ENCODE results near the gene ERC2.

Gene ERC2

DNA sequence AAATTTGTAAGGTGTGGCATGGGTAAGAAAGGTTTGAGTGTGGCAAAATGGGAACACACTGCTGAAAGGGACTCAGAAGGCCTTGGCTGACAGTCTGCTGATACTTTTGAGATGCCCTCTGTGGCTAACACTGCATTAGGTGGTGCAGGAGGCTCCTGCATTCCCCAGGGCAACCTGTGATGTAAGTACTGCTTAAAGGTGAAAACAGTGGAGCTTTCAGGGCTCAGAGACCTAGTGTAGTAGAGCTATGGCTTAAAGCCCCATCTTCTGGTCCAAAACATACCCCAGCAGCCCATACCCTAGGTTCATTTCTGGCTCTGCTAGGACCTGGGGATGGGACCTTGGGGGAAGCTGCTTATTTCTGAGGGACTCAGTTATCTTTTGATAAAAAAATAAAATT lies 374.1 kb downstream of the ERC2 start:
- H3K27me3 ChIP-seq (ENCODE audit: insufficient read depth, low read depth, severe bottlenecking), result peaks cover 7% of the 10 kb centered on the region
- no peak for TF ChIP-seq CTCF (IDR thresholded peaks at IDR 0.05; ENCODE audit: low read depth, low read length)
- no peaks in the 10 kb centered on the region for H3K36me3 ChIP-seq
- no peak overlapping the region for H3K27ac ChIP-seq
- H3K9me3 ChIP-seq (ENCODE audit: severe bottlenecking), result no peaks in the 10 kb centered on the region
- H3K4me3 ChIP-seq (ENCODE audit: low read depth, low read length), result no peak overlapping the region
- no peak for DNase-seq

GRCh38 chr3:56089739-56090138 lies 378.5 kb downstream of the ERC2 start:
- no peaks in the 10 kb centered on the region for H3K9me3 ChIP-seq (ENCODE audit: severe bottlenecking)
- no peaks in the 10 kb centered on the region for H3K36me3 ChIP-seq
- no peak overlapping the region for H3K4me3 ChIP-seq (ENCODE audit: low read depth, low read length)
- H3K27me3 ChIP-seq (ENCODE audit: insufficient read depth, low read depth, severe bottlenecking), result no peaks in the 10 kb centered on the region
- TF ChIP-seq CTCF (IDR thresholded peaks at IDR 0.05; ENCODE audit: low read depth, low read length), result no peak
- H3K27ac ChIP-seq, result no peak overlapping the region
- no peak for DNase-seq

DNA sequence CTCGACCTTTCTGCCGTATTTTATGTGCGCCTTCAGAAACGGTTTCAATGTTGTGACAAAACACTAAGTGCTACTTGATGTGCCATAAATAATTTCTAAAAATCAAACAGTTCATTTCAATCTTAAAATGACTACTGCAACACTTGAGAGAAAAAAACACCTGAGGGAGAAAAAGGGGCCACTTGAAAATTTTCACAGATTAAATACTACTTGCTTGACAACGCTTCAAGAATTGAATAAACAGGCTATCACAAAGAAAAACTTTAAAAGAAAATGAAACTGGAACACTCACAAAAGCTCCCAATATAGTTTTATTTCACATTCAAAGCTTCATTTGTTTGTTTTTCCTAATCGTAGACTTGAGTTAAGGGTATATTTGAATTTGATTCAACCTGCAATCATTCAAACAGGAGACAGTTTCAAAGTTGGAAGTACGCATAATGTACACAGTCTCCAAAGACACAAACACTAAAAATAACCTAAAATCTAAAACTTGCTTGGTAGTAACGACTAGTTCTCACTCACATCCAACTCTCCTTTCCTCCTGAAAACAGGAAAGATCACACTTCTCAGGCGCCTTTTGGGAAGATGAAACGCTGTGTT lies 380.7 kb downstream of the ERC2 start:
- no peaks in the 10 kb centered on the region for H3K9me3 ChIP-seq (ENCODE audit: severe bottlenecking)
- H3K4me3 ChIP-seq (ENCODE audit: low read depth, low read length), result no peak overlapping the region
- DNase-seq, result no peak
- H3K36me3 ChIP-seq, result no peaks in the 10 kb centered on the region
- no peak overlapping the region for H3K27ac ChIP-seq
- TF ChIP-seq CTCF (IDR thresholded peaks at IDR 0.05; ENCODE audit: low read depth, low read length), result no peak
- no peaks in the 10 kb centered on the region for H3K27me3 ChIP-seq (ENCODE audit: insufficient read depth, low read depth, severe bottlenecking)

GRCh38 chr3:56086355-56086754 lies 381.9 kb downstream of the ERC2 start:
- H3K36me3 ChIP-seq, result no peaks in the 10 kb centered on the region
- H3K27me3 ChIP-seq (ENCODE audit: insufficient read depth, low read depth, severe bottlenecking), result no peaks in the 10 kb centered on the region
- H3K27ac ChIP-seq, result no peak overlapping the region
- no peak for TF ChIP-seq CTCF (IDR thresholded peaks at IDR 0.05; ENCODE audit: low read depth, low read length)
- DNase-seq, result no peak
- no peak overlapping the region for H3K4me3 ChIP-seq (ENCODE audit: low read depth, low read length)
- H3K9me3 ChIP-seq (ENCODE audit: severe bottlenecking), result no peaks in the 10 kb centered on the region

DNA sequence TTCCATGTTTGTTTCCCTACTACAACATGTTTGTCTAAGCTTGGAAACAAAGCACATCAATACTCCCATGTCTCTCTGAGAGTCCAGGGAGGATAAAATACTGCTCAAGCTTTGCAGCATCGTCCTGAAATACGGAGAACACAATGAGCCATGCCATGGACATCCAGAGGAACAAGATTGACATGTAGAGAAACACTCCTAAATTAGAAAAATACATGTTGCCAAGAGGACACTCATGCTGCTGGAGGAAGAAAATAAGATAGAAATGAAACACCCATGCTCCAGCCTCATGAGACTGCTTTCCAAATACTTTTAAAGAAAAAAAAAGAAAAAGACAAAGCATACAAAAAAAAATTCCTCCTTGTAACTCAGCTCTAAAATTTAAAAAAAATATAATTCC lies 387.0 kb downstream of the ERC2 start:
- no peaks in the 10 kb centered on the region for H3K9me3 ChIP-seq (ENCODE audit: severe bottlenecking)
- no peaks in the 10 kb centered on the region for H3K36me3 ChIP-seq
- no peak overlapping the region for H3K27ac ChIP-seq
- H3K4me3 ChIP-seq (ENCODE audit: low read depth, low read length), result no peak overlapping the region
- no peak for TF ChIP-seq CTCF (IDR thresholded peaks at IDR 0.05; ENCODE audit: low read depth, low read length)
- DNase-seq, result no peak
- no peaks in the 10 kb centered on the region for H3K27me3 ChIP-seq (ENCODE audit: insufficient read depth, low read depth, severe bottlenecking)

DNA sequence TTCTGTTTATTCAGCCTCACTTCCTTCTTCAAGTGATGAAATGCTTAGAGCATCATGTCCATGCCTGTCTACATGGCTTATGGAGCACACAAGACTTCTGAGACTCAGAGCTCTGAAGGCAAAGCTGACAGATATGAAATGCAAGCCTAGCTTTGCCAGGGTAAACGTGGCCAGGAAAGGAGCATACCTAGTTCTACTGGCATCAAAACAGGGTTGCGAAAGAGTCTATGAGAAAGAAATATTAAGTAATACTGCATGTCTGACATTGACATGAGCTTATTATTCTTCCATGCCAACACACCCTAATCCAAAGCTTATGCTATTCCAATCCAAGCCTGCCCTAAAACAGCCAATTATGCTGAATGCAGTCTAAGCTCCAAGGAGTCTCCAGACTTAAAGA lies 391.5 kb downstream of the ERC2 start:
- no peak for DNase-seq
- Histone ChIP-seq H3K4me3 (ENCODE audit: low read depth, low read length) (no peak overlapping the region), H3K36me3 (no peaks in the 10 kb centered on the region), H3K27ac (no peak overlapping the region), H3K27me3 (ENCODE audit: insufficient read depth, low read depth, severe bottlenecking) (no peaks in the 10 kb centered on the region), H3K9me3 (ENCODE audit: severe bottlenecking) (no peaks in the 10 kb centered on the region)
- TF ChIP-seq CTCF (IDR thresholded peaks at IDR 0.05; ENCODE audit: low read depth, low read length), result no peak

Measured in WERI-Rb-1 (cell line).